ENCODE measurements around the gene MRPL1.

Gene MRPL1

DNA sequence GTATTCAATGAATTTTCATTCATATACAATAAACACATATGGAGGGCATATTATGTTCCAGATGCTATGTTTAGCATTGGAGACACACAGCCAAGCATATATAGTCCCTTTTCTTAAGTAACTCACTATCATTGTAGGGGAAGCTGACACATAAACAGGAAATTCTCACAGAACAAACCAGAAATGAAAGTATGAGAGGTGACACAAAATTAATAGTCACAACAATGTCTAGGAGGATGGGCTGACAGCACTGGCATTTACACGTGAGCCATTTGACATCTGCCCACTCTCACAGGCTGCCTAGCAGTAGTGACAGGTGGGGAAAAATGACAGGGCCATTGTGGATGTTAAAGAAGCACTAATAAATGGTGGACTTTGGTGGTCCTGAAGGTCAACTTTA lies 40.9 kb upstream of the MRPL1 start:
- Histone ChIP-seq H3K4me3 (ENCODE audit: low read depth, low read length) (no peak overlapping the region), H3K9me3 (ENCODE audit: control insufficient read depth, insufficient read depth, low read depth, low read length) (no peaks in the 10 kb centered on the region), H3K36me3 (ENCODE audit: control insufficient read depth in 2 of 2, insufficient read depth in 1 of 2, low read length in 2 of 2) (no peaks in the 10 kb centered on the region), H3K27ac (ENCODE audit: extremely low read depth, low read depth, low read length) (no peak overlapping the region), H3K4me1 (ENCODE audit: control insufficient read depth, insufficient read depth, low read length) (no peaks in the 10 kb centered on the region)
- POLR2A ChIA-PET = no interaction called here
- CTCF ChIA-PET = no interaction called here
- TF ChIP-seq ZNF585B (tag by site-specific recombination; IDR thresholded peaks at IDR 0.05) (no peak), ZBTB17 (tag by site-specific recombination; IDR thresholded peaks at IDR 0.05) (no peak), ZNF404 (tag by site-specific recombination; IDR thresholded peaks at IDR 0.05) (no peak), ZNF214 (tag by site-specific recombination; IDR thresholded peaks at IDR 0.05; ENCODE audit: borderline replicate concordance) (no peak)

DNA sequence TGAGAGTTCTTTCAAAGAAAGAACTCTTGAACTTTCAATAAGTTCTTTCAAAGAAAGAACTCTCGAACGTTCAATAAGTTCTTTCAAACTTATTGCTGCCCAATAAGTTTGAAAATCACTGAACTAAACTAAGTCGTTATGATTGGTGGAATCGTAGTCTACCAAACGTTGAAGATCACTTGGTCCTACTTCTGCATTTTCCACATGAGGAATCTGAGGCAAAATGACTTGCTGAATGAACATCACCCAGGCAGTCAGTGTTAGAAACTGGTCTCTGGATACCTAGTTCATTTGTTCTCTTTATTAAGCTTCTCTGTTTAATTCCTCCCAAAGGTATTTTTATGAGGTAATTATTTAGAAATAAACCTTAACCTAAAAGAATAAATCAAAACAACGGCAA lies 36.4 kb upstream of the MRPL1 start:
- H3K36me3 ChIP-seq (ENCODE audit: control insufficient read depth in 2 of 2, insufficient read depth in 1 of 2, low read length in 2 of 2) = no peaks in the 10 kb centered on the region
- TF ChIP-seq ZSCAN23 (tag by site-specific recombination; IDR thresholded peaks at IDR 0.05) (no peak), ZNF518A (tag by site-specific recombination; conservative IDR thresholded peaks at IDR 0.05; ENCODE audit: low read depth) (no peak), ELK4 (IDR thresholded peaks at IDR 0.05; ENCODE audit: borderline replicate concordance, low read depth, low read length) (no peak), ZNF660 (tag by site-specific recombination; IDR thresholded peaks at IDR 0.05) (no peak), ZBTB10 (tag by site-specific recombination; IDR thresholded peaks at IDR 0.05) (no peak), ZNF501 (tag by site-specific recombination; IDR thresholded peaks at IDR 0.05) (no peak)
- TF ChIP-seq, protein P1, sequence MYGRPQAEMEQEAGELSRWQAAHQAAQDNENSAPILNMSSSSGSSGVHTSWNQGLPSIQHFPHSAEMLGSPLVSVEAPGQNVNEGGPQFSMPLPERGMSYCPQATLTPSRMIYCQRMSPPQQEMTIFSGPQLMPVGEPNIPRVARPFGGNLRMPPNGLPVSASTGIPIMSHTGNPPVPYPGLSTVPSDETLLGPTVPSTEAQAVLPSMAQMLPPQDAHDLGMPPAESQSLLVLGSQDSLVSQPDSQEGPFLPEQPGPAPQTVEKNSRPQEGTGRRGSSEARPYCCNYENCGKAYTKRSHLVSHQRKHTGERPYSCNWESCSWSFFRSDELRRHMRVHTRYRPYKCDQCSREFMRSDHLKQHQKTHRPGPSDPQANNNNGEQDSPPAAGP (tag by site-specific recombination; IDR thresholded peaks at IDR 0.05) = no peak
- no peaks in the 10 kb centered on the region for H3K4me1 ChIP-seq (ENCODE audit: control insufficient read depth, insufficient read depth, low read length)
- ChIA-PET CTCF (no interaction called here), POLR2A (no interaction called here)
- no peaks in the 10 kb centered on the region for H3K9me3 ChIP-seq (ENCODE audit: control insufficient read depth, insufficient read depth, low read depth, low read length)
- H3K4me3 ChIP-seq (ENCODE audit: low read depth, low read length) = no peak overlapping the region
- no peak overlapping the region for H3K27ac ChIP-seq (ENCODE audit: extremely low read depth, low read depth, low read length)

DNA sequence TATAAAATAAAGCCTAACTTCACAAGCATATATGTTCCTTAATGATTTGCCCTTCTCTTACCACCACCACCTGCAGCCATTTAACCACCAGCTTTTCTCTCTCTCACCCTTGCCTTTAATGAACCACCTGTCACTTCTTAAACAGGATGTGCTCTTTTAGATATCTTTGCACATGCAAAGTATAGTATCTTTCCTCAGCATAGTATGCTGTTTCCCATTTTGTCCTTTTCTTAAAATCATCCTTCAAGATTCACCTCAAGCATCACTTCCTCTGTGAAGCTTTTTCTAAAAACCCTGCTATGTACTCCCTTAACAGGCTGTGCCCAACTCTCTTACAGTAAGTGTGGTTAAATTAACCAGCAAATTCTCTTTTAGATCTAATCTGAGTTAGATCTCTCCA lies 35.3 kb upstream of the MRPL1 start:
- POLR2A ChIA-PET = no interaction called here
- Histone ChIP-seq H3K4me3 (ENCODE audit: low read depth, low read length) (no peak overlapping the region), H3K36me3 (ENCODE audit: control insufficient read depth in 2 of 2, insufficient read depth in 1 of 2, low read length in 2 of 2) (no peaks in the 10 kb centered on the region), H3K27ac (ENCODE audit: extremely low read depth, low read depth, low read length) (no peak overlapping the region), H3K4me1 (ENCODE audit: control insufficient read depth, insufficient read depth, low read length) (no peaks in the 10 kb centered on the region), H3K9me3 (ENCODE audit: control insufficient read depth, insufficient read depth, low read depth, low read length) (no peaks in the 10 kb centered on the region)
- no peak for TF ChIP-seq ZNF223 (tag by site-specific recombination; IDR thresholded peaks at IDR 0.05)
- TF ChIP-seq ZNF366 (tag by site-specific recombination; conservative IDR thresholded peaks at IDR 0.05) = no peak
- TF ChIP-seq, protein P1 (tag by site-specific recombination; IDR thresholded peaks at IDR 0.05) = no peak
- no peak for TF ChIP-seq GLIS2 (tag by site-specific recombination; IDR thresholded peaks at IDR 0.05)
- TF ChIP-seq ZNF114 (tag by site-specific recombination; IDR thresholded peaks at IDR 0.05) = no peak
- CTCF ChIA-PET = no interaction called here
